HG03378 (cell line): Measurements from ENCODE around the gene MPRIP.

Experiments
- ATAC-seq: cut with Tn5 transposase; IDR thresholded peaks from one replicate; pipeline ENCODE4 v1.9.1; 2021; ENCODE audit warnings: mild to moderate bottlenecking, moderate library complexity; ENCODE audit not compliant: unreplicated experiment

The MPRIP gene

GRCh38 chr17:17066021-17066420, 23.8 kb downstream of the MPRIP start:
- ATAC-seq = no peak

- no peak for ATAC-seq
Measured at GRCh38 chr17:17067257-17067656, 25.0 kb downstream of the MPRIP start.

- ATAC-seq = no peak
Measured at GRCh38 chr17:17069849-17070248, 27.6 kb downstream of the MPRIP start.

- ATAC-seq = no peak
Measured at GRCh38 chr17:17070931-17071330, 28.7 kb downstream of the MPRIP start.

- no peak for ATAC-seq
Measured at GRCh38 chr17:17071531-17072360, 29.5 kb downstream of the MPRIP start.

- no peak for ATAC-seq
Measured at GRCh38 chr17:17072546-17072945, 30.3 kb downstream of the MPRIP start.

GRCh38 chr17:17073030-17073564, 30.8 kb downstream of the MPRIP start:
- no peak for ATAC-seq

GRCh38 chr17:17073581-17074403, 31.5 kb downstream of the MPRIP start:
- ATAC-seq = no peak

GRCh38 chr17:17075125-17075781, 33.0 kb downstream of the MPRIP start:
- ATAC-seq = no peak

GRCh38 chr17:17076066-17076465, 33.8 kb downstream of the MPRIP start:
- no peak for ATAC-seq

GRCh38 chr17:17077101-17077500, 34.8 kb downstream of the MPRIP start:
- ATAC-seq = no peak

- ATAC-seq = no peak
Measured at GRCh38 chr17:17077861-17078732, 35.8 kb downstream of the MPRIP start.

- no peak for ATAC-seq
Measured at GRCh38 chr17:17078832-17079231, 36.6 kb downstream of the MPRIP start.

- ATAC-seq = no peak
Measured at GRCh38 chr17:17079336-17079735, 37.1 kb downstream of the MPRIP start.

- no peak for ATAC-seq
Measured at GRCh38 chr17:17079761-17080160, 37.5 kb downstream of the MPRIP start.

- no peak for ATAC-seq
Measured at GRCh38 chr17:17080181-17080631, 37.9 kb downstream of the MPRIP start.

GRCh38 chr17:17080781-17081180, 38.5 kb downstream of the MPRIP start:
- ATAC-seq = no peak

- ATAC-seq = no peak
Measured at GRCh38 chr17:17081304-17081940, 39.2 kb downstream of the MPRIP start.

- ATAC-seq = no peak
Measured at GRCh38 chr17:17082878-17083277, 40.6 kb downstream of the MPRIP start.
